ENCODE results near the gene RSAD1. TPM values are rescaled to one million over a fixed set of nuclear protein-coding genes. Genes with fewer than 3 reads are reported as not detected.

The RSAD1 gene
- total RNA-seq, 4 donors from 2014 or later: 19.9 to 29.9 (median 28.6) TPM

- TF ChIP-seq CTCF (IDR thresholded peaks at IDR 0.05; ENCODE audit: low read depth): no peak
Measured at GRCh38 chr17:50440172-50440837, 38.4 kb upstream of the RSAD1 start.

- TF ChIP-seq CTCF (IDR thresholded peaks at IDR 0.05; ENCODE audit: low read depth): no peak
Measured at GRCh38 chr17:50440838-50441829, 37.5 kb upstream of the RSAD1 start.

GRCh38 chr17:50443505-50443974 is 35.1 kb upstream of the RSAD1 start:
- TF ChIP-seq CTCF (IDR thresholded peaks at IDR 0.05; ENCODE audit: low read depth): no peak

- no peak for TF ChIP-seq CTCF (IDR thresholded peaks at IDR 0.05; ENCODE audit: low read depth)
Measured at GRCh38 chr17:50444841-50445715, 33.6 kb upstream of the RSAD1 start.

- no peak for TF ChIP-seq CTCF (IDR thresholded peaks at IDR 0.05; ENCODE audit: low read depth)
Measured at GRCh38 chr17:50445730-50446325, 32.8 kb upstream of the RSAD1 start.

- TF ChIP-seq CTCF (IDR thresholded peaks at IDR 0.05; ENCODE audit: low read depth): no peak
Measured at GRCh38 chr17:50447870-50448595, 30.6 kb upstream of the RSAD1 start.
